Heart left ventricle (tissue), 13 donors: ENCODE measurements around the gene DOCK1.

ENCODE experiments used
- POLR2A ChIP-seq, 2 donors: fragments of 450-650 bp; IDR thresholded peaks; one replicate each; pipeline ENCODE4 v1.6.1; 2017; ENCODE audit warnings: antibody characterized with exemption in 2 of 2, mild to moderate bottlenecking in 2 of 2, moderate library complexity in 2 of 2
- TF ChIP-seq, protein P1 (sequence below), 12 donors: fragments of 200-600 bp; sonication (generic) in 4 of 12; IDR thresholded peaks; one replicate each; pipeline versions ENCODE4 v1.5.0 to v1.8.0; 2018 to 2022; ENCODE audit warnings: antibody characterized with exemption in 12 of 12, mild to moderate bottlenecking in 5 of 12
- donor health status: ischemic (EF 13 %, LVEDD 7.1; RV severe dilation, severe dysfunction).
- donor health status: DM: no; HTN: yes; CAD: no.
- donor health status: DM: no; HTN: no; CAD: no.
- donor health status: ischemic (EF 25% LVEDD 6.9; RV normal size, moderate dysfunction).
- donor health status: ischemic (EF 25% LVEDD 5.7; RV mildly dilated, moderate dysfunction).
- donor health status: ischemic (EF 35%, LVEDD 5.7; RV mildly dilated, moderate dysfunction).
- donor health status: nonischemic (EF 11% LVEDD 7.7; RV severe dilation, severe dysfunction).
- donor health status: DM: yes; HTN: yes; CAD: no.
- donor health status: PGD.
- donor health status: ischemic (EF 29% LVEDD 5.4; RV normal size, mild dysfunction).
- donor health status: nonischemic (EF 23%, LVEDD 6.1; RV moderate dilation, normal function).

DNA sequence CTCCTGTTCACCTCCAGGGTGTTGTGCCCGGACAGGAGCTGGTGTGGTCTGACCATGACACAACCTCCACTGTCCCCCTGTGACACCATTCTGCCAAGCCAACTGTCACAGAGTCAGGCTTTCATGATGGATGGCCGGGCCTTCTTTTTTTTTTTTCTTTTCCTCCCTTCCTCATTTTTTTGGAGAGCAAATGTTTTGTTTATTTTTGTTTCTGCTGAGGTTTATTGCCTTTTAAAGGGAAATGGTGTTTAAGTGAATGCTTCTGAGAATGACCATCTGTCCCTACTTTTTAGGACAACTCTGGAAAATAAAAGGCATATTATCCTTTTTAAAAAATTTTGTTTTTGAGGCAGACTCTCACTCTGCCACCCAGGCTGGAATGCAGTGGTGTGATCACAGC lies 528.8 kb downstream of the DOCK1 start:
- TF ChIP-seq, protein P1, sequence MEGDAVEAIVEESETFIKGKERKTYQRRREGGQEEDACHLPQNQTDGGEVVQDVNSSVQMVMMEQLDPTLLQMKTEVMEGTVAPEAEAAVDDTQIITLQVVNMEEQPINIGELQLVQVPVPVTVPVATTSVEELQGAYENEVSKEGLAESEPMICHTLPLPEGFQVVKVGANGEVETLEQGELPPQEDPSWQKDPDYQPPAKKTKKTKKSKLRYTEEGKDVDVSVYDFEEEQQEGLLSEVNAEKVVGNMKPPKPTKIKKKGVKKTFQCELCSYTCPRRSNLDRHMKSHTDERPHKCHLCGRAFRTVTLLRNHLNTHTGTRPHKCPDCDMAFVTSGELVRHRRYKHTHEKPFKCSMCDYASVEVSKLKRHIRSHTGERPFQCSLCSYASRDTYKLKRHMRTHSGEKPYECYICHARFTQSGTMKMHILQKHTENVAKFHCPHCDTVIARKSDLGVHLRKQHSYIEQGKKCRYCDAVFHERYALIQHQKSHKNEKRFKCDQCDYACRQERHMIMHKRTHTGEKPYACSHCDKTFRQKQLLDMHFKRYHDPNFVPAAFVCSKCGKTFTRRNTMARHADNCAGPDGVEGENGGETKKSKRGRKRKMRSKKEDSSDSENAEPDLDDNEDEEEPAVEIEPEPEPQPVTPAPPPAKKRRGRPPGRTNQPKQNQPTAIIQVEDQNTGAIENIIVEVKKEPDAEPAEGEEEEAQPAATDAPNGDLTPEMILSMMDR (IDR thresholded peaks at IDR 0.05) = no peak
- no peak for TF ChIP-seq POLR2A (IDR thresholded peaks at IDR 0.05)
